OCI-LY7 (cell line): Measurements from ENCODE around the gene SERINC2. TPM values are rescaled to one million over a fixed set of nuclear protein-coding genes. Genes with fewer than 3 reads are reported as not detected.
A peak's percentile ranks its signal among the peaks of the same experiment; 100 is the strongest.

ENCODE experiments used
- BruUV-seq: library from RNA; stranded (reverse); fragments of 400-500 nt; replicated peaks from 2 replicates; lab custom pipeline; 2021; lab: Mats Ljungman, UMichigan
- CTCF ChIA-PET: fragments of 300-600 bp; sonication (Branson Sonifier 250); formaldehyde crosslinking; loops from one replicate; lab custom pipeline; 2022; ENCODE audit warnings: antibody characterized with exemption; ENCODE audit not compliant: unreplicated experiment; lab: Charles Lee
- POLR2A ChIA-PET: fragments of 300-600 bp; sonication (Branson Sonifier 250); formaldehyde crosslinking; loops from one replicate; lab custom pipeline; 2022; ENCODE audit warnings: antibody characterized with exemption; lab: Charles Lee
- DNase-seq: peaks from one replicate; pipeline ENCODE4 v3.0.0-alpha.2; 2015; ENCODE audit warnings: low spot score
- H2AFZ ChIP-seq: fragments of 200-600 bp; sonication (generic), shearing (Covaris generic); 2 replicates; pipeline ENCODE4 v1.6.1; 2014; ENCODE audit warnings: mild to moderate bottlenecking, antibody characterized with exemption, low read length, moderate library complexity
- H3K27ac ChIP-seq: fragments of 200-600 bp; sonication (generic); 2 replicates; pipeline ENCODE4 v1.5.1; 2014; ENCODE audit warnings: mixed run types, low read depth, mild to moderate bottlenecking, moderate library complexity, low read length, inconsistent platforms; ENCODE audit not compliant: poor library complexity, severe bottlenecking
- H3K36me3 ChIP-seq: fragments of 200-600 bp; sonication (generic); 2 replicates; pipeline ENCODE4 v1.6.1; 2014; ENCODE audit warnings: mild to moderate bottlenecking, antibody characterized with exemption, low read length, moderate library complexity, mixed read lengths; ENCODE audit not compliant: insufficient read depth
- H3K4me1 ChIP-seq: fragments of 200-600 bp; sonication (generic); 2 replicates; pipeline ENCODE4 v1.5.1; 2014; ENCODE audit warnings: mild to moderate bottlenecking, low read length; ENCODE audit not compliant: insufficient read depth, poor library complexity, severe bottlenecking
- H3K4me2 ChIP-seq: fragments of 200-600 bp; sonication (generic); 2 replicates; pipeline ENCODE4 v1.6.1; 2014; ENCODE audit warnings: mild to moderate bottlenecking, low read length
- H3K4me3 ChIP-seq: fragments of 200-600 bp; sonication (generic); 2 replicates; pipeline ENCODE4 v1.5.1; 2014; ENCODE audit warnings: mild to moderate bottlenecking, low read depth, low read length; ENCODE audit not compliant: poor library complexity, severe bottlenecking
- H3K79me2 ChIP-seq: fragments of 200-600 bp; sonication (generic); 2 replicates; pipeline ENCODE4 v1.6.1; 2016; ENCODE audit warnings: low read depth, mild to moderate bottlenecking, low read length, moderate library complexity, mixed read lengths; ENCODE audit not compliant: insufficient read depth
- H3K9me2 ChIP-seq: fragments of 200-600 bp; sonication (generic); 2 replicates; pipeline ENCODE4 v1.6.1; 2016; ENCODE audit warnings: mild to moderate bottlenecking, low read length, mixed read lengths; ENCODE audit not compliant: insufficient read depth
- H3K9me3 ChIP-seq: fragments of 200-600 bp; sonication (generic); 2 replicates; pipeline ENCODE4 v1.6.1; 2014; ENCODE audit warnings: mild to moderate bottlenecking, mixed run types, low read length, mixed read lengths
- H4K20me1 ChIP-seq: fragments of 200-600 bp; sonication (generic); 2 replicates; pipeline ENCODE4 v1.6.1; 2014; ENCODE audit warnings: mild to moderate bottlenecking, antibody characterized with exemption, low read length, moderate library complexity, mixed read lengths; ENCODE audit not compliant: insufficient read depth
- CTCF ChIP-seq: fragments of 200-600 bp; sonication (generic); conservative IDR thresholded peaks from 2 replicates; pipeline ENCODE4 v1.5.1; 2014; ENCODE audit warnings: mild to moderate bottlenecking, antibody characterized with exemption, low read length, moderate library complexity, mixed read lengths
- EZH2phosphoT487 ChIP-seq: fragments of 200-600 bp; sonication (generic); IDR thresholded peaks from 2 replicates; pipeline ENCODE4 v1.6.1; 2018; ENCODE audit warnings: low read depth, borderline replicate concordance, mild to moderate bottlenecking, mixed run types, antibody characterized with exemption, low read length, moderate library complexity, mixed read lengths
- intact Hi-C: fragments of 100-400 bp; cut with micrococcal nuclease; formaldehyde crosslinking; loops from one replicate; pipeline ENCODE4 v1.10.0; 2022; ENCODE audit not compliant: unreplicated experiment
- total RNA-seq, 2 experiments: library from RNA; depleted of rRNA in 1 of 2; stranded (reverse); fragments of >200 nt in 1 of 2; shearing (Covaris generic) in 1 of 2; gene quantifications; 2 replicates each; pipeline ENCODE4 v1.2.3, GENCODE V29; 2014 to 2022

SERINC2 gene
- total RNA-seq, 2 experiments from 2014 or later: 3.5 to 11.1 TPM

- no TSS peak for BruUV-seq
- Histone ChIP-seq H2AFZ (no peak overlapping the region), H3K27ac (no peak overlapping the region), H3K9me3 (no peaks in the 10 kb centered on the region), H3K79me2 (no peaks in the 10 kb centered on the region), H3K4me1 (peaks cover 39% of the 10 kb centered on the region), H3K4me2 (no peak overlapping the region), H4K20me1 (no peaks in the 10 kb centered on the region), H3K36me3 (no peaks in the 10 kb centered on the region), H3K9me2 (no peaks in the 10 kb centered on the region), H3K4me3 (no peak overlapping the region)
- peak; percentile 84 for TF ChIP-seq CTCF
- TF ChIP-seq EZH2phosphoT487: no peak
- POLR2A ChIA-PET: interaction anchor here (1.9 kb wide), 1 partner anchor 10 kb away, joined by 5 read pairs; no protein-coding TSS in a partner anchor
- peak; percentile 64 for DNase-seq
- CTCF ChIA-PET: interaction anchor here (1.1 to 1.4 kb wide), 3 partner anchors 27 to 236 kb away, joined by 3 to 7 read pairs (median 3); no protein-coding TSS in a partner anchor
- intact Hi-C loops: loop anchor here (1.0 to 5.0 kb wide), 5 partner anchors 125 to 366 kb away; partner anchors contain the start of genes SNRNP40 and ZCCHC17
Observed at GRCh38 chr1:31421371-31422040, 8.5 kb downstream of the SERINC2 start.

DNA sequence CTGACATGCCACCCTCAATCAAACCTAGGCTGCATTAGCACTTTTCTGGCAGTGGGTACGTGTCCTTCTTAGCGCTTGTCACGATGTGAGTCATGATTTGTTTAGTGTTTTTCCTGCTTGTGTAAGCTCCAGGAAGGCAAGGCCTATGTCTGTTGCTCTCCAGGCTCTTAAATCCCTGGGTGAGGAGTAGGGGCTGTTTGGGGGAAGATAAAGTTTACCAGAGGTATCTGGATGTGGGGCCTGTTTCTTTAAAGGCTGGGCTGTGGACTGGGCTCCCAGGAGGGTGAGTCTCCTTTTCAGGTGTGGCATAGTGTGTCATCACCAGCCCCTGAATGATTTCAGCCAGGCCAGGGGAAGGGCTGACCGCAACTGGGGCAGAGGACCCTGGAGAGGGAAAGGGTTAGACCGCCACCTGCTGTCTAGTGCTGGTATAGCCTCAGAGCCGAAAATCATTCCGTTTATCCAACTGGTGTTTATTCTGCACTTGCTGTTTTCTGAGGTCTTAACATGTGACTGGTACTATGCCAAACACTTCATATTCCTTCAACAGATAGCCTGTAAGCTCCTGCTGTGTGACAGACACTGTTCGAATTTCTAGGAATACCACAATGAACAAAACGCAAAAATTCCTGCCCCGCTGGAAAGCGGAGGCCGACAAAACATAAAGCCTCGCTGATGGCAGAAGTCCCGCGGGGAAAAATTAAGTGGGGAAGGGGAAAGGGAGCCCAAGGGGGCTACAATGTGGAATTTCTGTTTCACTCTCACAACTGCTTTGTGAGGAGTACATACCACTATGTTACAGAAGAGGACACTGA is 9.7 kb downstream of the SERINC2 start:
- Histone ChIP-seq H2AFZ (peak overlapping the region; percentile 38; the same call in 1 of the 2 replicates), H3K27ac (peak overlapping the region; percentile 75)
- TF ChIP-seq CTCF: peak; percentile 96
- TF ChIP-seq EZH2phosphoT487: no peak

More for the DNA sequence above, 9.7 kb downstream of the SERINC2 start:
- intact Hi-C loops: loop anchor here (1.0 to 5.0 kb wide), 6 partner anchors 26 to 365 kb away; partner anchors contain the start of genes SNRNP40 and ZCCHC17
- Histone ChIP-seq H3K4me1 (peaks cover 33% of the 10 kb centered on the region), H3K9me2 (no peaks in the 10 kb centered on the region), H3K4me2 (peak overlapping the region; percentile 81), H3K79me2 (no peaks in the 10 kb centered on the region), H3K9me3 (no peaks in the 10 kb centered on the region), H4K20me1 (no peaks in the 10 kb centered on the region), H3K36me3 (no peaks in the 10 kb centered on the region), H3K4me3 (peak overlapping the region; percentile 57)
- ChIA-PET CTCF (interaction anchor here (0.6 to 1.1 kb wide), 5 partner anchors 20 to 237 kb away, joined by 3 to 4 read pairs (median 3); no protein-coding TSS in a partner anchor), POLR2A (no interaction called here)
- no TSS peak for BruUV-seq
- DNase-seq: peak; percentile 79
